Calu3 (cell line): ENCODE data around the gene PTPRN2. TPM values are rescaled to one million over a fixed set of nuclear protein-coding genes. Genes with fewer than 3 reads are reported as not detected.
"Not testable (repeated sequence)": the region's sequence is repeated elsewhere in the genome, so short reads cannot be mapped to it uniquely, and the experiment has no call there.

Source experiments
- BruUV-seq: library from RNA; stranded (reverse); fragments of 400-500 nt; replicated peaks from 2 replicates; lab custom pipeline; 2021; lab: Mats Ljungman, UMichigan
- CTCF ChIA-PET: fragments of 300-600 bp; sonication (Branson Sonifier 250); formaldehyde crosslinking; loops from one replicate; lab custom pipeline; 2022; ENCODE audit warnings: antibody characterized with exemption; lab: Charles Lee
- DNase-seq: peaks from one replicate; pipeline ENCODE4 v3.0.0; 2022
- H3K27ac Mint-ChIP-seq: one replicate; pipeline ENCODE4 v1.8.0; 2022; ENCODE audit warnings: mixed read lengths; ENCODE audit not compliant: unreplicated experiment
- H3K27me3 Mint-ChIP-seq: one replicate; pipeline ENCODE4 v1.8.0; 2022; ENCODE audit warnings: mixed read lengths; ENCODE audit not compliant: unreplicated experiment
- H3K36me3 Mint-ChIP-seq: one replicate; pipeline ENCODE4 v1.8.0; 2022; ENCODE audit warnings: mild to moderate bottlenecking, moderate library complexity, mixed read lengths; ENCODE audit not compliant: insufficient read depth, unreplicated experiment
- H3K4me1 Mint-ChIP-seq: one replicate; pipeline ENCODE4 v1.8.0; 2022; ENCODE audit warnings: mild to moderate bottlenecking, low read depth, mixed read lengths; ENCODE audit not compliant: unreplicated experiment
- H3K4me3 Mint-ChIP-seq: one replicate; pipeline ENCODE4 v1.8.0; 2022; ENCODE audit warnings: mild to moderate bottlenecking, low read depth, moderate library complexity, mixed read lengths; ENCODE audit not compliant: unreplicated experiment
- H3K9me3 Mint-ChIP-seq: one replicate; pipeline ENCODE4 v1.8.0; 2022; ENCODE audit warnings: low read depth, mixed read lengths; ENCODE audit not compliant: unreplicated experiment
- intact Hi-C: fragments of 100-400 bp; cut with micrococcal nuclease; formaldehyde crosslinking; loops from one replicate; pipeline ENCODE4 v1.10.0; 2022; ENCODE audit not compliant: unreplicated experiment
- total RNA-seq: library from RNA; stranded (reverse); gene quantifications from 2 replicates; pipeline ENCODE4 v1.2.3, GENCODE V29; 2022
- TF ChIP-seq, protein P1 (sequence below): fragments of 200-600 bp; IDR thresholded peaks from one replicate; pipeline ENCODE4 v1.8.0; 2022; ENCODE audit warnings: antibody characterized with exemption; ENCODE audit not compliant: unreplicated experiment

The PTPRN2 gene
- total RNA-seq, 1 experiment from 2014 or later: 2.0 TPM

DNA sequence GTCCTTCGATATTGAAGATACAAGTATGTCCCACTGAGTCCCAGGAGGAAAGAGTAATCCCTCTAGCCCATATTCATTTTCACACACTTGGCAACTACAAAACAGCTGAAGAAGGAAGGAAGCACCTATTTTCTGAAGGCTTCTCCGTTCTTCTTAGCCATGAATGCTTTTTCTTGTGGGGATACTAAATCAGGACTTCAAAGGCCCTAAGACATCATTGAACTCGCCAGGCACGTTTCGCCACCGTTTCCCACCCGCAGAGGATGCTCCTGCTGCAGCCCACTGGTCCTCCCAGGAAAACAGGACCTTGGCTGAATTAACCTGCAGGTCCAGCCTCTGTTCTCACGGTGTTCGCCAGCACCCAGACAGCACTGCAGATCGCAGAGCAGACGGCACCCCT is 689.4 kb downstream of the PTPRN2 start:
- CTCF ChIA-PET: no interaction called here
- TF ChIP-seq, protein P1, sequence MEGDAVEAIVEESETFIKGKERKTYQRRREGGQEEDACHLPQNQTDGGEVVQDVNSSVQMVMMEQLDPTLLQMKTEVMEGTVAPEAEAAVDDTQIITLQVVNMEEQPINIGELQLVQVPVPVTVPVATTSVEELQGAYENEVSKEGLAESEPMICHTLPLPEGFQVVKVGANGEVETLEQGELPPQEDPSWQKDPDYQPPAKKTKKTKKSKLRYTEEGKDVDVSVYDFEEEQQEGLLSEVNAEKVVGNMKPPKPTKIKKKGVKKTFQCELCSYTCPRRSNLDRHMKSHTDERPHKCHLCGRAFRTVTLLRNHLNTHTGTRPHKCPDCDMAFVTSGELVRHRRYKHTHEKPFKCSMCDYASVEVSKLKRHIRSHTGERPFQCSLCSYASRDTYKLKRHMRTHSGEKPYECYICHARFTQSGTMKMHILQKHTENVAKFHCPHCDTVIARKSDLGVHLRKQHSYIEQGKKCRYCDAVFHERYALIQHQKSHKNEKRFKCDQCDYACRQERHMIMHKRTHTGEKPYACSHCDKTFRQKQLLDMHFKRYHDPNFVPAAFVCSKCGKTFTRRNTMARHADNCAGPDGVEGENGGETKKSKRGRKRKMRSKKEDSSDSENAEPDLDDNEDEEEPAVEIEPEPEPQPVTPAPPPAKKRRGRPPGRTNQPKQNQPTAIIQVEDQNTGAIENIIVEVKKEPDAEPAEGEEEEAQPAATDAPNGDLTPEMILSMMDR: no peak

DNA sequence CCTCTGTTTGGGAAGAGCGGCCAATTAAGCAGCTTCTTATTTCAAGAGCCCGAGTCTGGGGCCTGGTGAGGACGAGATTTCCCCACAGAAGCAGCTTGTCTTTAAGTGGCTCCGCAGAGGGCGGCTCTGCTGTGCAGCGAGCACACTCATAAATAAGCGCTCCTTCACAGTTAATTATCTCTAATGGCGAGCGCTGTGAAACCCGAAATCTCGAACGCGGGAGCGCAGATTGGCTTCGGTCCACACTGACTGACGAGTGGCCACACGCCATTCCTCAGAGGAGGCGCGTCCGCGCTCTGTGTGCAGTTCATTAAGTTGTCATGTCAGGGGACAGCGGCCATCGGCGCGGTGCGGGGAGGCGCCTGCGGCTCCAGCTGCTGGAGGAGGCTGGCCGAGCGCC is 689.9 kb downstream of the PTPRN2 start:
- DNase-seq: no peak
- Mint-ChIP-seq H3K27ac (no peak overlapping the region), H3K27me3 (no peaks in the 10 kb centered on the region), H3K4me3 (no peak overlapping the region), H3K36me3 (peaks cover 9% of the 10 kb centered on the region), H3K4me1 (no peaks in the 10 kb centered on the region), H3K9me3 (peaks cover 21% of the 10 kb centered on the region)
- no TSS peak for BruUV-seq
- TF ChIP-seq, protein P1: no peak
- CTCF ChIA-PET: no interaction called here
- intact Hi-C loops: no loop called here

More for the DNA sequence above, 689.4 kb downstream of the PTPRN2 start:
- peaks cover 9% of the 10 kb centered on the region for H3K36me3 Mint-ChIP-seq
- no TSS peak for BruUV-seq
- H3K27ac Mint-ChIP-seq: no peak overlapping the region
- DNase-seq: no peak
- H3K9me3 Mint-ChIP-seq: peaks cover 19% of the 10 kb centered on the region
- H3K4me3 Mint-ChIP-seq: no peak overlapping the region
- intact Hi-C loops: no loop called here
- no peaks in the 10 kb centered on the region for H3K27me3 Mint-ChIP-seq
- no peaks in the 10 kb centered on the region for H3K4me1 Mint-ChIP-seq

DNA sequence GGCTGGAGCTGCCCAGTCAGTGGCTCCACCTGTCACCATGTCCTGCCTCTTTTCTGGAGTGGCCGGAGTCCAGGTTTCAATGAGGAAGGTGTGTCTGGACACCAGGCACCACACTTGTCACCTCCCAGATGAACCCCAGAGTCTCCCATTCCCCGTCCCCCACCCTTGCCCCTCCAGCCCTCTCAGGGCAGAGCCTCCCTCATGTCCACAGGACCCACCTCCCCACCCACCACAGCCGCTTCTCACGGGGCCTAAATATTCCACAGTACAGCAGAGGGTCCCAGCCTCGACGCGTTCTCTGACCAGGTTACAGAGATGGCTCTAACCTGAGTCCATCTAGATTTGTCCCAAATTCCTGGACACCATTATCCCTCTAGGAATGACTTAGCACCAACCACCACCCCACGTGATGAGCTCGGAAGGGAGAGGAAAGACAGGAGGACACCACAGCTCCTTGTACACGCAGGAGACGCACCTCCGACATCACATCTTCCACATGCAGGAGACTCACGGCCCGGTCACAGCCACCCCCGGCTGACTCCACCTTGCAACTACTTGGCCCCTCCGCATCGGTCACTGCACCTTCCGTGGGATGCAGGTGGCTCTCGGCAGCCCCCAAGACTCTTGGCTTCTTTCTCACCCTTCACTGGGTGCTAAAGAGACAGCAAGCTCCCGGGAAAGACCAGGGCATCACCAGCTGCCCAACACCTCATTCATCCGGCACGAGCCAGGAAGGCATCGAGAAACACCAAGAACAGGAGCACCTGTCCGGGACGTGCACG is 690.7 kb downstream of the PTPRN2 start:
- CTCF ChIA-PET: no interaction called here
- Mint-ChIP-seq H3K27me3 (no peaks in the 10 kb centered on the region), H3K27ac (no peak overlapping the region), H3K36me3 (peaks cover 9% of the 10 kb centered on the region), H3K9me3 (peaks cover 26% of the 10 kb centered on the region), H3K4me3 (no peak overlapping the region), H3K4me1 (no peaks in the 10 kb centered on the region)
- BruUV-seq: no TSS peak
- intact Hi-C loops: no loop called here
- TF ChIP-seq, protein P1: no peak
- DNase-seq: no peak

DNA sequence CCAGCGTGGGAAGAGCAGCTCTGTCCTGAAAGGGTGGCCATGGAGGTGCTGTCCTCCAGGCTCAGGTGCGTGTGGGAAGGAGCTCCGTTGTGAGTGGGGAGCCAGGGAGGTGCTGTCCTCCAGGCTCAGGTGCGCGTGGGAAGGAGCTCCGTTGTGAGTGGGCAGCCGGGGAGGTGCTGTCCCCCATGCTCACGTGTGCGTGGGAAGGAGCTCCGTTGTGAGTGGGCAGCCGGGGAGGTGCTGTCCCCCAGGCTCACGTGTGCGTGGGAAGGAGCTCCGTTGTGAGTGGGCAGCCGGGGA is 691.3 kb downstream of the PTPRN2 start:
- BruUV-seq, DNase-seq, H3K4me3 Mint-ChIP-seq, H3K36me3 Mint-ChIP-seq, H3K27ac Mint-ChIP-seq, H3K27me3 Mint-ChIP-seq, intact Hi-C loops, CTCF ChIA-PET, H3K4me1 Mint-ChIP-seq: not testable (repeated sequence)
- peaks cover 26% of the 10 kb centered on the region for H3K9me3 Mint-ChIP-seq
